HUDEP-2 (cell line): ENCODE measurements around the gene FOXP1.

ENCODE experiments used
- DNase-seq, 76 experiments: peaks; one replicate each; lab custom pipeline; 2025; ENCODE audit not compliant: unreplicated experiment in 76 of 76; lab: John Stamatoyannopoulos, UW

FOXP1 gene

GRCh38 chr3:71168121-71168721 is 415.3 kb downstream of the FOXP1 start:
- DNase-seq = no peak

GRCh38 chr3:71166339-71167240 is 416.9 kb downstream of the FOXP1 start:
- no peak for DNase-seq

DNA sequence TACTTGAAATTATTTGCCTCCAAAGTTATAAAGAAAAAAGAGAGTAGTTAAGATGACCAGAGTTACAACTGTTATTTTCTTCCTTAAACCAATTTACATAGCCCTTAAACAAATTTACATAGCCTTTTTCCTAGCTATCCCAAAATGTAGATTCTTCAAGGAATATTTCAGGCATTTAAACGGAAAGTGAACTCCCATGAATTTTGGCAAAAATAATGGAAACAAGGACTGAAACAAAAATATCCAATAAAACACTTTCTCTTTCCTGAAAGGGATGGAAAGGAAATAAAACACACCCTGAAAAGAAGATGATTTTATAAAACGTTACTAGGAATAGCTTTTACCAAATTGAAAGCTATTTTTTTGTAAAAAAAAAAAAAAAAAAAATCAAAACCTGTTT is 418.6 kb downstream of the FOXP1 start:
- DNase-seq = no peak

GRCh38 chr3:71163198-71163918 is 420.2 kb downstream of the FOXP1 start:
- no peak for DNase-seq

DNA sequence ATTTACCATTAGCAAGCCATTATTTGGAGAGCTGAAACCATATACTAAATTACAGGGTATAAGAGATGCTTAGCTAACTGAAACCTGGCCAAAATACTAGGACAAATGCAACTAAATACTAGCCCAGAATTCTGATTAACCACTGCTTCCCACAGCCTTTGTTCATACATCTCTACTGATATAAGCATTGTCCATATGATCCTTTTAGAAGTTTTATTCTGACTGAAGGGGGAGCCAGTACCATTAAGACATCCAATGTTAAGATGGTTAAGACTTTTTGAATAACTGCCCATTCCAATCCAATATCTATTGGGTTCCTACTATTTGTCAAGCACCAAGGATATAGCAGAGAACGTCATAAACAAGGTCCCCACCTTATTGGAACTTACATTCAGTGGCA is 421.3 kb downstream of the FOXP1 start:
- DNase-seq = no peak

GRCh38 chr3:71160785-71161546 is 422.6 kb downstream of the FOXP1 start:
- no peak for DNase-seq

GRCh38 chr3:71156062-71156665 is 427.4 kb downstream of the FOXP1 start:
- DNase-seq = no peak

DNA sequence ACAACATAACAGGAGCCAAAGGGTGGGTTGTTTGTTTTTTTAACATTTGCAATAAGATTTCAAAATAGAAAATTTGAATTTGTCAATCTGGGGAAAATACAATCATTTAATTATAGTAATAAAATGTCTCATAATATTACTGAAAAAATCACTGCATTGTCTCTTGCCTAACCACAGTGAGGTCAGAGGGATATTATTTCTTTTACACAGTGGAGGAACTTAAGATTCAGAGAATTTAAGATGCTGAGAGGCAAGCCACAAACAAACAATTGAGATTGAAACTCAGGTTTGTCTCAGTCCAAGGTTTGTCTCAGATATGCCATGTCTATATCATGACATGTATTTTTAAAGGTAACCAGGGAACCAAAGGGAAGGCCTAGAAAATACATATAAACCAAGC is 428.7 kb downstream of the FOXP1 start:
- no peak for DNase-seq

DNA sequence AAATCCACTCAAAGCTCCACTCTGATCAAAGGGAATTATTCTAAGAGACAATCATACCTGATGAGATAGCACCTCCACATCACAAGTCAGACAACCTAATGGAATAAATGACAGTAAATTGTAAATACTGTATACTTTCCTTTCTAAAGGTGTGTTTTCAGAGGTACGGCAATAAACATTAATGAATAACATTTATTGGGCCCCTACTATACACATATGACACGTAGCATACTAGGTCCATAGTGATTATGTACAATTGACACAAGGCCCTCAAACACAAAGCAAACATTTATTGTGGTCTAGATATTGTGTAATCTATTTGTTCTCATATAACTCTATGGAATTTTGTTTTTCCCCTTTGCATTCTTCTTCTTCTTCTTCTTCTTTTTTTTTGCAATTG is 429.8 kb downstream of the FOXP1 start:
- no peak for DNase-seq

DNA sequence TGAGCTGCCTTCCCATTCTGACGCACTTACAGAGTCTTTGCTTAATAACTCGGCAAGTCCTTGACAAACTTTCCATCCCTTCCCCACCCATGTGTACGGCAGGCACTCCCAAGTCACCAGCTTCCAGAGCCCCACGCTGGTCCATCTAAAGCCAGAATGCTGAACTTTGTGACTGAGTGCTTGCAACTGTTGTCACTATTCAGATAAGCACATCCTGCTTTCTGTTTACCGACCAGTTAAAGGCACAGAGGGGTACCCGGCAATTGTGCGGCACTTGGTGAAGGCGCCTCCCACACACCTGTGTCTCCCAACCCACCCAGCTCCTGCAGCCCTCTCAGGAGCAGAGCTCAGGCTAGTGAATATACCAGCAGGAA is 430.6 kb downstream of the FOXP1 start:
- no peak for DNase-seq

DNA sequence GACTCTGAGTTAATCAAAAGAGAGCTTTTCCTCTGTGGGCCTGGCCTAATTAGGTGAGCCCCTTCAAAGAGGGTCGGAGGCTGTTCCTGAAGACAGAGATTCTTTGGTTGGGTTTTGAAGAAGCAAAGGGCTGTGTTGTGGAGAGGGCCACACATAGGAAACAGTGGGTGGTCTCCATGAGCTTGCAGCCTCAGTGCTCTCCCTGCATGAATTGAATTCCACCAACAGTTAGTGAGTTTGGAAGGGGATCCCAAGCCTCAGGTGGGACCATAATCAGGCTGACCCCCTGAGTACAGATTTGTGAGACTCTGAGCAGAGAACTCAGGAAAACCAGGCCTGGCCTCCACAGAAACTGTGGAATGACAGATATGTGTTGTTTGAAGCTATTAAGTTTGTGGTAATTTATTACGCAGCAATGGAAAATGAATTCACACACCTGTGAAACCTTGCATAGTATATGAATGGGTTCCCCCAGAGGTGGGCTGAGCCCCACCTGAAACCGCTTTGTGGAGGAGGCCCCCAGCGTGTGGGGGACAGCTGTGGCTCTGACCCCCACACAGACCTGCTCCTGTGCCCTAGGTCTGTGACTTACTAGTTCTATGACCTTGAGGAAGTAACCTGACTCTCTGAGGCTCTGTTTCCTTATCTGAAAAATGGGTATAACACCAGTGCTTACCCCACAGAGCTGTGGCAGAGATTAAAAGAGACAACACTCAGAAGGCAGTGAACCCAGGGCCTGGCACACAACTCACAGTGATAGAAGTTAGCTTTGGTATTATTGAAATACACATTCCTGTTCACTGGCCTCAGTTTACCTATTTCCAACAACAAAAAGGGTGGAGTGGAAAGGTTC is 431.3 kb downstream of the FOXP1 start:
- no peak for DNase-seq

- DNase-seq = no peak
Observed at GRCh38 chr3:71149959-71150954, 433.3 kb downstream of the FOXP1 start.

- no peak for DNase-seq
Observed at GRCh38 chr3:71148455-71149060, 435.0 kb downstream of the FOXP1 start.

- DNase-seq = no peak
Observed at GRCh38 chr3:71146673-71147072, 436.9 kb downstream of the FOXP1 start.

GRCh38 chr3:71145954-71146353 is 437.6 kb downstream of the FOXP1 start:
- no peak for DNase-seq

DNA sequence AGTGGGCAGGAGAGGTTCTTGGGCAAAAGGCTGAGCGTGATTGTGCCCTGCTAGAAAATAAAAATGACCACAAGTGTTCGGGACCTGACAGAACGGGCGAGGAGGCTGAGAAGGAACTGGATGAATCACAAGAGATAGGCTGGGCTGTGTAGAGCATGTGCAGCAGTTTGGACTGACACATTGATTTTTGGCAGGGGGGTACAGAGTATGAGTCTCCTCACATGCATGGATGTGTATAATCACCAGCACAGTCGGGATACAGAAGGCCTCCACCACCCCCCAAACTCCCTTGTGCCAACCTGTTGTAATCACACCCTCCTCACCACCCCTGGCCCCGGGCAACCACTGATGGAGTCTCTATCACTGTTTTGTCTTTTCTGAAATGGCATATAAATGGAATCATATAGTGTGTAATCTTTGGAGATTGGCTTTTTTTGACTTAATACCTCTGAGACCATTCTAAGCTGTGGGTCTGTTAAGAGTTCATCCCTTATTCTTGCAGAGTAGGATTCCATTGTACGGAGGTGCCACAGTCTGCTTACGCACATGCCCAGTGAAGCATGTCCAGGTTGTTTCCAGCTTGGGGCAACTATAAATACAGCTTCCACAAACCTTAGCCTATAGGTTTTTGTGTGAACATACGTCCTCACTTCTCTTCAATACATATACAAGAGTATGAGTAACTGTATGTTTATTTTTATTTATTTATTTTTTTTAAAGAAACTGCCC is 438.8 kb downstream of the FOXP1 start:
- DNase-seq = no peak

- no peak for DNase-seq
Observed at GRCh38 chr3:71143493-71143892, 440.0 kb downstream of the FOXP1 start.
